Lower leg skin (tissue), 3 donors: Measurements from ENCODE around the gene PROM2.

Experiments
- POLR2A ChIP-seq, 2 donors: fragments of 450-650 bp; IDR thresholded peaks; one replicate each; pipeline ENCODE4 v1.6.1; 2016 to 2017; ENCODE audit warnings: antibody characterized with exemption in 2 of 2, mild to moderate bottlenecking in 1 of 2, moderate library complexity in 1 of 2
- TF ChIP-seq, protein P1 (sequence below), 3 donors: fragments of 450-650 bp; IDR thresholded peaks; one replicate each; pipeline ENCODE4 v1.5.1; 2016; ENCODE audit warnings: antibody characterized with exemption in 3 of 3, mild to moderate bottlenecking in 3 of 3, moderate library complexity in 2 of 3

DNA sequence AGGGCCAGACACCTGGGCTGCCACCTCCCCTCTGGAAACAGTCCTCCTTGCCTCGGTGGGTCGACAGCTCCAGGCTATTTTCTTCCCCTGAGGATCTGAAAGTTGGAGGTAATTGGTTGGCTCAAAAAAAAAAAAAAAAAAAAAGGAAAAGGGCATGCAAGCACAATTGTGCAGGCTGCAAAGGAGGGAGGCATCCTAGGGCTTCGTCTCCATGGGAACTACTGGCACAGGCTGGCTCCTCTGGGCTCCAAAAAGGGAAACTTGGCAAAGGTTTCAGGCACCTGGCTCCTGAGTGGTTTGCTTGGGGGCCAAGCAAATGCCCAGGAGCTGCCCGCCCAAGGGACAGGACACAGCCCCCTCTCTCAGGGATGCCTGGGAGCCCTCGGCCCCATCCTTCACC lies 21.8 kb downstream of the PROM2 start:
- TF ChIP-seq POLR2A (IDR thresholded peaks at IDR 0.05) = no peak
- TF ChIP-seq, protein P1, sequence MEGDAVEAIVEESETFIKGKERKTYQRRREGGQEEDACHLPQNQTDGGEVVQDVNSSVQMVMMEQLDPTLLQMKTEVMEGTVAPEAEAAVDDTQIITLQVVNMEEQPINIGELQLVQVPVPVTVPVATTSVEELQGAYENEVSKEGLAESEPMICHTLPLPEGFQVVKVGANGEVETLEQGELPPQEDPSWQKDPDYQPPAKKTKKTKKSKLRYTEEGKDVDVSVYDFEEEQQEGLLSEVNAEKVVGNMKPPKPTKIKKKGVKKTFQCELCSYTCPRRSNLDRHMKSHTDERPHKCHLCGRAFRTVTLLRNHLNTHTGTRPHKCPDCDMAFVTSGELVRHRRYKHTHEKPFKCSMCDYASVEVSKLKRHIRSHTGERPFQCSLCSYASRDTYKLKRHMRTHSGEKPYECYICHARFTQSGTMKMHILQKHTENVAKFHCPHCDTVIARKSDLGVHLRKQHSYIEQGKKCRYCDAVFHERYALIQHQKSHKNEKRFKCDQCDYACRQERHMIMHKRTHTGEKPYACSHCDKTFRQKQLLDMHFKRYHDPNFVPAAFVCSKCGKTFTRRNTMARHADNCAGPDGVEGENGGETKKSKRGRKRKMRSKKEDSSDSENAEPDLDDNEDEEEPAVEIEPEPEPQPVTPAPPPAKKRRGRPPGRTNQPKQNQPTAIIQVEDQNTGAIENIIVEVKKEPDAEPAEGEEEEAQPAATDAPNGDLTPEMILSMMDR (IDR thresholded peaks at IDR 0.05) = no peak
